ENCODE results near the gene SLC7A8. TPM values are rescaled to one million over a fixed set of nuclear protein-coding genes. Genes with fewer than 3 reads are reported as not detected.

SLC7A8 gene
- total RNA-seq, 2 donors from 2014 or later = 18.4 to 28.0 TPM

- TF ChIP-seq CTCF (IDR thresholded peaks at IDR 0.05) = no peak
- Histone ChIP-seq H3K27me3 (replicated peaks; ENCODE audit: insufficient read depth) (no peaks in the 10 kb centered on the region), H3K36me3 (peaks cover 68% of the 10 kb centered on the region), H3K4me3 (no peak overlapping the region), H3K4me1 (ENCODE audit: control insufficient read depth in 1 of 2, low read depth in 2 of 2) (peaks cover 7 to 21% of the 10 kb centered on the region in 2 donors), H3K9me3 (no peaks in the 10 kb centered on the region), H3K27ac (no peak overlapping the region)
- ATAC-seq (ENCODE audit: insufficient number of reproducible peaks, low FRiP score, low read depth) (no peak), DNase-seq (ENCODE audit: low spot score) (no peak)
Observed at GRCh38 chr14:23080474-23080873, 103.0 kb downstream of the SLC7A8 start.

- no peak for TF ChIP-seq CTCF (IDR thresholded peaks at IDR 0.05)
- DNase-seq (ENCODE audit: low spot score) = no peak
- Histone ChIP-seq H3K4me3 (no peak overlapping the region), H3K27ac (peak overlapping the region; percentile 2 to 46), H3K27me3 (replicated peaks; ENCODE audit: insufficient read depth) (no peaks in the 10 kb centered on the region), H3K36me3 (peaks cover 68% of the 10 kb centered on the region), H3K9me3 (no peaks in the 10 kb centered on the region), H3K4me1 (ENCODE audit: control insufficient read depth in 1 of 2, low read depth in 2 of 2) (peaks cover 7 to 21% of the 10 kb centered on the region in 2 donors)
- no peak for ATAC-seq (ENCODE audit: insufficient number of reproducible peaks, low FRiP score, low read depth)
Observed at GRCh38 chr14:23079716-23080115, 103.7 kb downstream of the SLC7A8 start.

GRCh38 chr14:23078692-23079116 is 104.8 kb downstream of the SLC7A8 start:
- Histone ChIP-seq H3K9me3 (no peaks in the 10 kb centered on the region), H3K27ac (peak overlapping the region; percentile 9 to 46), H3K27me3 (replicated peaks; ENCODE audit: insufficient read depth) (no peaks in the 10 kb centered on the region), H3K4me1 (ENCODE audit: control insufficient read depth in 1 of 2, low read depth in 2 of 2) (peaks cover 7 to 21% of the 10 kb centered on the region in 2 donors), H3K4me3 (no peak overlapping the region), H3K36me3 (peaks cover 67% of the 10 kb centered on the region)
- peak; percentile 47 for DNase-seq (ENCODE audit: low spot score)
- no peak for TF ChIP-seq CTCF (IDR thresholded peaks at IDR 0.05)
- peak; percentile 90 for ATAC-seq (ENCODE audit: insufficient number of reproducible peaks, low FRiP score, low read depth)

- DNase-seq (ENCODE audit: low spot score) (no peak), ATAC-seq (ENCODE audit: insufficient number of reproducible peaks, low FRiP score, low read depth) (no peak)
- no peaks in the 10 kb centered on the region for H3K9me3 ChIP-seq
- no peaks in the 10 kb centered on the region for H3K27me3 ChIP-seq (replicated peaks; ENCODE audit: insufficient read depth)
- H3K27ac ChIP-seq = peak overlapping the region in 1 of 2 donors; percentile 46
- H3K4me1 ChIP-seq (ENCODE audit: control insufficient read depth in 1 of 2, low read depth in 2 of 2) = peaks cover 7 to 21% of the 10 kb centered on the region in 2 donors
- peaks cover 66% of the 10 kb centered on the region for H3K36me3 ChIP-seq
- H3K4me3 ChIP-seq = no peak overlapping the region
- no peak for TF ChIP-seq CTCF (IDR thresholded peaks at IDR 0.05)
Observed at GRCh38 chr14:23077962-23078361, 105.5 kb downstream of the SLC7A8 start.

GRCh38 chr14:23076785-23077408 is 106.6 kb downstream of the SLC7A8 start:
- peaks cover 71% of the 10 kb centered on the region for H3K36me3 ChIP-seq
- H3K9me3 ChIP-seq = no peaks in the 10 kb centered on the region
- H3K4me3 ChIP-seq = no peak overlapping the region
- H3K27me3 ChIP-seq (replicated peaks; ENCODE audit: insufficient read depth) = no peaks in the 10 kb centered on the region
- peak; percentile 56 for TF ChIP-seq CTCF (IDR thresholded peaks at IDR 0.05)
- H3K4me1 ChIP-seq (ENCODE audit: control insufficient read depth in 1 of 2, low read depth in 2 of 2) = peaks cover 11 to 28% of the 10 kb centered on the region in 2 donors
- H3K27ac ChIP-seq = peak overlapping the region in 1 of 2 donors; percentile 13
- DNase-seq (ENCODE audit: low spot score) = no peak
- no peak for ATAC-seq (ENCODE audit: insufficient number of reproducible peaks, low FRiP score, low read depth)

Other genes with a start within 250 kb of the SLC7A8 start
- gene HAUS4, start 226.6 kb downstream of the SLC7A8 start, total RNA-seq = 10 to 100 TPM; 31.4 to 47.7 TPM
- gene AJUBA, start 201.1 kb downstream of the SLC7A8 start, total RNA-seq = 10 to 100 TPM in 1 of 2 donors, 1 to 10 TPM in 1; 9.7 to 35.3 TPM
- 10 to 100 TPM in 1 of 2 donors, 1 to 10 TPM in 1; 9.3 to 19.7 TPM for gene C14orf93, start 173.5 kb downstream of the SLC7A8 start, total RNA-seq
- 10 to 100 TPM; 47.4 to 79.7 TPM for gene PSMB5, start 148.8 kb downstream of the SLC7A8 start, total RNA-seq
- not detected for gene PSMB11, start 141.4 kb downstream of the SLC7A8 start, total RNA-seq
- gene CDH24, start 126.1 kb downstream of the SLC7A8 start, total RNA-seq = 1 to 10 TPM; 1.1 to 6.2 TPM
- 100 to 1,000 TPM; 117 to 154 TPM for gene ACIN1, start 88.5 kb downstream of the SLC7A8 start, total RNA-seq
- 10 to 100 TPM; 18.0 to 18.4 TPM for gene C14orf119, start 88.2 kb downstream of the SLC7A8 start, total RNA-seq
- gene CIROP, start 78.7 kb downstream of the SLC7A8 start, total RNA-seq = 1 to 10 TPM in 1 of 2 donors, not detected in 1; 1.1 TPM
- gene CEBPE, start 64.4 kb downstream of the SLC7A8 start, total RNA-seq = not detected
- gene RNF212B, start 54.3 kb upstream of the SLC7A8 start, total RNA-seq = not detected
- 1 to 10 TPM; 4.6 to 6.2 TPM for gene HOMEZ, start 102.5 kb upstream of the SLC7A8 start, total RNA-seq
- 1 to 10 TPM; 8.7 TPM for gene PPP1R3E, start 119.2 kb upstream of the SLC7A8 start, total RNA-seq
- gene BCL2L2, start 123.2 kb upstream of the SLC7A8 start, total RNA-seq = 10 to 100 TPM; 50.6 to 74.4 TPM
- gene PABPN1, start 137.8 kb upstream of the SLC7A8 start, total RNA-seq = 10 to 100 TPM; 44.8 to 54.9 TPM
- gene SLC22A17, start 169.2 kb upstream of the SLC7A8 start, total RNA-seq = 10 to 100 TPM; 55.1 to 72.3 TPM
- gene EFS, start 181.5 kb upstream of the SLC7A8 start, total RNA-seq = 10 to 100 TPM; 23.3 to 38.2 TPM
- not detected for gene IL25, start 189.1 kb upstream of the SLC7A8 start, total RNA-seq
- gene CMTM5, start 193.4 kb upstream of the SLC7A8 start, total RNA-seq = 1 to 10 TPM in 1 of 2 donors, not detected in 1; 2.6 TPM
- gene MYH6, start 224.6 kb upstream of the SLC7A8 start, total RNA-seq = not detected

All from thoracic aorta (tissue), 2 donors.